HCT116 (cell line): ENCODE results near the gene SRPX. TPM values are rescaled to one million over a fixed set of nuclear protein-coding genes. Genes with fewer than 3 reads are reported as not detected.

Experiments used
- ATAC-seq: fragments of 200-7000 bp; cut with Tn5 transposase; 2 replicates; pipeline ENCODE4 v1.9.1; 2020; ENCODE audit warnings: mild to moderate bottlenecking, moderate library complexity
- BruUV-seq: library from RNA; stranded (reverse); fragments of 400-500 nt; replicated peaks from 2 replicates; lab custom pipeline; 2021; lab: Mats Ljungman, UMichigan
- CTCF ChIA-PET: fragments of 300-600 bp; sonication (Branson Sonifier 250); formaldehyde crosslinking; loops from one replicate; lab custom pipeline; 2021; ENCODE audit warnings: antibody characterized with exemption; lab: Charles Lee
- POLR2A ChIA-PET: fragments of 300-600, 350-600 bp; sonication (Branson Sonifier 250); formaldehyde crosslinking; loops from one replicate; lab custom pipeline; 2021; ENCODE audit warnings: antibody characterized with exemption; lab: Charles Lee
- RAD21 ChIA-PET, 2 experiments: fragments of 300-600 bp; sonication (Branson Sonifier 250); formaldehyde crosslinking; loops; one replicate each; lab custom pipeline; 2023; ENCODE audit warnings: low total read pairs in 2 of 2; ENCODE audit not compliant: uncharacterized antibody in 2 of 2, unreplicated experiment in 2 of 2, low non-redundant PET in 1 of 2; lab: Charles Lee
- DNase-seq: peaks from one replicate; pipeline ENCODE4 v3.0.0-alpha.2; 2010; ENCODE audit warnings: low read depth, low spot score
- H2AFZ ChIP-seq: fragments of 200-600 bp; shearing (Covaris generic), sonication (generic); 2 replicates; pipeline ENCODE4 v1.6.1; 2017; ENCODE audit warnings: low read depth, mixed run types, mixed read lengths, antibody characterized with exemption, low read length; ENCODE audit not compliant: poor library complexity, severe bottlenecking
- H3K27ac ChIP-seq: 2 replicates; pipeline ENCODE4 v1.5.1; 2012; ENCODE audit warnings: low read depth, low read length
- H3K27me3 ChIP-seq: fragments of 200-600 bp; sonication (generic); 2 replicates; pipeline ENCODE4 v1.6.1; 2016; ENCODE audit warnings: mixed run types, low read length, mixed read lengths; ENCODE audit not compliant: insufficient read depth
- H3K36me3 ChIP-seq, 2 experiments: fragments of 200-500 bp in 1 of 2; fragments of 200-600 bp in 1 of 2; sonication (Bioruptor generic) in 1 of 2; sonication (generic) in 1 of 2; 2 replicates each; pipeline versions ENCODE4 v1.5.1 to v1.6.1; 2014 to 2016; ENCODE audit warnings: low read length in 2 of 2, inconsistent platforms in 1 of 2, mixed read lengths in 1 of 2, mixed run types in 1 of 2; ENCODE audit not compliant: insufficient read depth in 2 of 2, control insufficient read depth in 1 of 2
- H3K4me1 ChIP-seq, 2 experiments: fragments of 200-600 bp in 1 of 2; sonication (generic) in 1 of 2; 2 replicates each; pipeline versions ENCODE4 v1.5.1 to v1.6.1; 2012 to 2017; ENCODE audit warnings: low read length in 2 of 2, inconsistent platforms in 1 of 2, mild to moderate bottlenecking in 1 of 2, mixed read lengths in 1 of 2, mixed run types in 1 of 2, moderate library complexity in 1 of 2; ENCODE audit not compliant: insufficient read depth in 2 of 2, control insufficient read depth in 1 of 2
- H3K4me2 ChIP-seq: fragments of 200-600 bp; sonication (generic); 2 replicates; pipeline ENCODE4 v1.6.1; 2017; ENCODE audit warnings: mixed run types, low read length, mixed read lengths
- H3K4me3 ChIP-seq, 2 experiments: fragments of 200-600 bp in 1 of 2; sonication (generic) in 1 of 2; replicated peaks in 1 of 2; 2 replicates each; pipeline ENCODE4 v1.5.1; 2011 to 2016; ENCODE audit warnings: low read length in 2 of 2, control low read depth in 1 of 2, low read depth in 1 of 2, mild to moderate bottlenecking in 1 of 2, mixed read lengths in 1 of 2, mixed run types in 1 of 2
- H3K79me2 ChIP-seq: fragments of 200-600 bp; sonication (generic); 2 replicates; pipeline ENCODE4 v1.6.1; 2017; ENCODE audit warnings: mild to moderate bottlenecking, mixed run types, low read length, moderate library complexity, mixed read lengths; ENCODE audit not compliant: insufficient read depth
- H3K9ac ChIP-seq: fragments of 200-600 bp; sonication (generic); 2 replicates; pipeline ENCODE4 v1.6.1; 2016; ENCODE audit warnings: low read length, mixed read lengths
- H3K9me2 ChIP-seq: fragments of 200-600 bp; sonication (generic), shearing (Covaris generic); 2 replicates; pipeline ENCODE4 v1.6.1; 2017; ENCODE audit warnings: mixed run types, mild to moderate bottlenecking, moderate library complexity; ENCODE audit not compliant: insufficient read depth
- H3K9me3 ChIP-seq, 2 experiments: fragments of 200-500 bp in 1 of 2; fragments of 200-600 bp in 1 of 2; sonication (Bioruptor generic) in 1 of 2; sonication (generic) in 1 of 2; 2 replicates each; pipeline ENCODE4 v1.6.1; 2014 to 2017; ENCODE audit warnings: low read length in 2 of 2, mixed read lengths in 2 of 2, inconsistent platforms in 1 of 2, low read depth in 1 of 2, mild to moderate bottlenecking in 1 of 2, mixed run types in 1 of 2, moderate library complexity in 1 of 2; ENCODE audit not compliant: control insufficient read depth in 1 of 2, insufficient read depth in 1 of 2
- H4K20me1 ChIP-seq: fragments of 200-600 bp; sonication (generic), shearing (Covaris generic); 2 replicates; pipeline ENCODE4 v1.6.1; 2017; ENCODE audit warnings: mixed run types, mild to moderate bottlenecking, moderate library complexity; ENCODE audit not compliant: insufficient read depth
- RAD21 ChIP-seq: IDR thresholded peaks from 2 replicates; pipeline ENCODE4 v1.6.1; 2012; ENCODE audit warnings: low read depth, mild to moderate bottlenecking
- SP1 ChIP-seq: IDR thresholded peaks from 2 replicates; pipeline ENCODE4 v1.6.1; 2012; ENCODE audit warnings: low read depth
- TCF7L2 ChIP-seq: IDR thresholded peaks from 2 replicates; pipeline ENCODE4 v1.7.0; 2011; ENCODE audit warnings: borderline replicate concordance, inconsistent platforms; ENCODE audit not compliant: insufficient read depth, insufficient read length; ENCODE audit errors: extremely low read depth
- intact Hi-C: fragments of 100-400 bp; cut with micrococcal nuclease; formaldehyde crosslinking; loops from 2 replicates; pipeline ENCODE4 v1.10.0; 2022
- total RNA-seq: library from RNA; stranded (reverse); gene quantifications from one replicate; pipeline ENCODE4 v1.2.1, GENCODE V29; 2021; ENCODE audit not compliant: unreplicated experiment
- TF ChIP-seq, protein P1 (sequence below): IDR thresholded peaks from 2 replicates; pipeline ENCODE4 v1.6.1; 2012; ENCODE audit warnings: low read depth

SRPX gene
- total RNA-seq, 1 experiment from 2014 or later: 18.2 TPM

DNA sequence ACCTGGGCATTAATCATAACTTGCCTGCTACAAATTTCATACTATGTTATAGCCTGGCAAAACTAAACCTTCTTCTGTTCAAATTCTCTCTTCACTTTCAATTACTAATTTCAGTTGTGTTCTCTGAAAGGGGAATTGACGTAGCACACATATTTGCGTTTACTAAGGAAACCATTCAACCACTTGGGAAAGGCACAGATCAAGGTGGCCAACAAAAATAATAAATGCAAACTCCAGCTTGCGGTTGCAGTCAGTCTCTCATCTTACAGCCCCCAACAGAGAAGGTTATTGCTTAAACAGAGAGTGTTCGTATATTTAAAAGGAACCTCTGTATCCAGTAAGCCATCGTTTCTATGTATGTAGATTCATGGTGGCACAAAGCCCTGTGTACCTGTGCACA, 4.0 kb downstream of the SRPX start:
- no peaks in the 10 kb centered on the region for H3K36me3 ChIP-seq
- DNase-seq (no peak), ATAC-seq (no peak)
- H3K4me1 ChIP-seq: peaks cover 0 to 25% of the 10 kb centered on the region in 2 experiments; a peak in 2 of 4 replicates
- POLR2A ChIA-PET: no interaction called here
- no peak overlapping the region for H2AFZ ChIP-seq
- H3K4me2 ChIP-seq: no peak overlapping the region
- CTCF ChIA-PET: no interaction called here
- H3K4me3 ChIP-seq: no peak overlapping the region
- no peaks in the 10 kb centered on the region for H3K9me3 ChIP-seq
- H3K9me2 ChIP-seq: no peaks in the 10 kb centered on the region
- no peaks in the 10 kb centered on the region for H3K27me3 ChIP-seq
- H3K79me2 ChIP-seq: no peaks in the 10 kb centered on the region
- no peak overlapping the region for H3K9ac ChIP-seq
- intact Hi-C loops: no loop called here
- RAD21 ChIA-PET: no interaction called here
- BruUV-seq: no TSS peak
- no peaks in the 10 kb centered on the region for H4K20me1 ChIP-seq
- TF ChIP-seq RAD21 (no peak), TCF7L2 (no peak), SP1 (no peak)
- H3K27ac ChIP-seq: no peak overlapping the region

DNA sequence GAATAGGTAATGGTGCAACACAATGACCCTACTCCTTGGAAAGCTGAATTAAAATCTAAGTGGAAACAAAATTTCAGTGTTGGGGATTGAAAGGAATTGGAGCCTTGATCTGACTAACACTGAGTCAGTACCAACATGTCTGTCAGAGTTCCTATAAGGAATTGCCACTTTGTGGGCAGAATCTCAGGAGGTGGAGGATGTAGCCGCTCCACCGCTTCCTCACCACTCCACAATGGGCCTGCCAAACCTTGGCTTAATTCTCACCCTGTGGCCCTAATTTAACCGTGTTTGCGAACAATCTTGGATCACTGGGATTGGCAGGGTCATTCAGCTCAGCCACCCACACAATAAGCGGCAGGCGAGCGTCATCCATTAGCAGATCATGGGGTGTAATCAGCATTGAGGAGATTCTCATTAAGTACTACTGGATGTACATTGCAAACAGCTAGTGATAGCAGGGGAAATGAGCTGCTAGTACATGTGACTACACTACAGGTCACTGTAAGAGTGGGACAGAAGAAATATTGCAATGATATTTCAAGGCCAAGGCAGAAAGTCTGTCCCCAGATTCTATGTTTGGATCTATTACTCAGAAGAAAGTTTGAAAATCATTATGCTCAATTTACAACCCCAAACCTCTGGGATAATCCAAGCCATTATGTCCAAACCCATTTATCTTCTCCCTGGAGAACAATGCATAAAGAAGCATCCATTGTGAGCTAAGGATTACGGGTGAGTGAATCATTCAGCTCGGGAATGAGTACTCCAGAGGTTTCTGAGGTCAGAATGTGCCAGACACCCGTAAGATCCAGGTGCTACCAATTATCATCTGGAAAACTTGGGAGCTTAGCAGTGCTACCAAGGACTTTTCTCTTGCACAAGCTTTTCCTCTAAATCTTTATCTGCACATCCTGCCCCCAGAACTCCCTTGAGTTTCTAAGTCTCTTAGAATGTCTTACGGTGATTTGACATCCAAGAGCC, 5.8 kb downstream of the SRPX start:
- peaks cover 0 to 19% of the 10 kb centered on the region in 2 experiments; a peak in 2 of 4 replicates for H3K4me1 ChIP-seq
- H3K4me3 ChIP-seq: no peak overlapping the region
- ChIA-PET POLR2A (no interaction called here), RAD21 (no interaction called here), CTCF (interaction anchor here (1.2 kb wide), 1 partner anchor 112 kb away, joined by 5 read pairs; the partner anchor contains the start of gene RPGR)
- no peak overlapping the region for H2AFZ ChIP-seq
- H3K27me3 ChIP-seq: no peaks in the 10 kb centered on the region
- H3K27ac ChIP-seq: no peak overlapping the region
- no peaks in the 10 kb centered on the region for H3K36me3 ChIP-seq
- H3K9ac ChIP-seq: no peak overlapping the region
- intact Hi-C loops: no loop called here
- H3K9me2 ChIP-seq: no peaks in the 10 kb centered on the region
- no peak for DNase-seq
- H4K20me1 ChIP-seq: no peaks in the 10 kb centered on the region
- TF ChIP-seq, protein P1, sequence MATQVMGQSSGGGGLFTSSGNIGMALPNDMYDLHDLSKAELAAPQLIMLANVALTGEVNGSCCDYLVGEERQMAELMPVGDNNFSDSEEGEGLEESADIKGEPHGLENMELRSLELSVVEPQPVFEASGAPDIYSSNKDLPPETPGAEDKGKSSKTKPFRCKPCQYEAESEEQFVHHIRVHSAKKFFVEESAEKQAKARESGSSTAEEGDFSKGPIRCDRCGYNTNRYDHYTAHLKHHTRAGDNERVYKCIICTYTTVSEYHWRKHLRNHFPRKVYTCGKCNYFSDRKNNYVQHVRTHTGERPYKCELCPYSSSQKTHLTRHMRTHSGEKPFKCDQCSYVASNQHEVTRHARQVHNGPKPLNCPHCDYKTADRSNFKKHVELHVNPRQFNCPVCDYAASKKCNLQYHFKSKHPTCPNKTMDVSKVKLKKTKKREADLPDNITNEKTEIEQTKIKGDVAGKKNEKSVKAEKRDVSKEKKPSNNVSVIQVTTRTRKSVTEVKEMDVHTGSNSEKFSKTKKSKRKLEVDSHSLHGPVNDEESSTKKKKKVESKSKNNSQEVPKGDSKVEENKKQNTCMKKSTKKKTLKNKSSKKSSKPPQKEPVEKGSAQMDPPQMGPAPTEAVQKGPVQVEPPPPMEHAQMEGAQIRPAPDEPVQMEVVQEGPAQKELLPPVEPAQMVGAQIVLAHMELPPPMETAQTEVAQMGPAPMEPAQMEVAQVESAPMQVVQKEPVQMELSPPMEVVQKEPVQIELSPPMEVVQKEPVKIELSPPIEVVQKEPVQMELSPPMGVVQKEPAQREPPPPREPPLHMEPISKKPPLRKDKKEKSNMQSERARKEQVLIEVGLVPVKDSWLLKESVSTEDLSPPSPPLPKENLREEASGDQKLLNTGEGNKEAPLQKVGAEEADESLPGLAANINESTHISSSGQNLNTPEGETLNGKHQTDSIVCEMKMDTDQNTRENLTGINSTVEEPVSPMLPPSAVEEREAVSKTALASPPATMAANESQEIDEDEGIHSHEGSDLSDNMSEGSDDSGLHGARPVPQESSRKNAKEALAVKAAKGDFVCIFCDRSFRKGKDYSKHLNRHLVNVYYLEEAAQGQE: no peak
- no peaks in the 10 kb centered on the region for H3K9me3 ChIP-seq
- no peak overlapping the region for H3K4me2 ChIP-seq
- H3K79me2 ChIP-seq: no peaks in the 10 kb centered on the region
- no TSS peak for BruUV-seq
- no peak for ATAC-seq
